ENCODE results near the gene ATP13A2.
"Not testable (repeated sequence)": the region's sequence is repeated elsewhere in the genome, so short reads cannot be mapped to it uniquely, and the experiment has no call there.

ATP13A2 gene

DNA sequence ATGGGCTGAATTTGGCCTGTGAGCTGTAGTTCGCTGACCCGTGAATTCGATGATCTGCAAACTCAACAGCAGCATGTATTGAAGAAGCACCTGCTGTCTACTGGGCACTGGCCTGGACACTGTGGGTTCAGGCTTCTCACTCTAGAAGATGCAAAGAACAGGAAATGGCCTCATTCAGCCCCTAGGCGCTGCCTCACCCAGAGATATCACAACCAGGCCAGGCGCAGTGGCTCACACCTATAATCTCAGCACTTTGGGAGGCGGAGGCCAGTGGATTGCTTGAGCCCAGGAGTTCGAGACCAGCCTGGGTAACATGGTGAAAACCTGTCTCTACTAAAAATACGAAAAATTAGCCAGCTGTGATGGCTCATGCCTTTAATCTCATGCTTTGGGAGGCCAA is 55.0 kb downstream of the ATP13A2 start:
- DNase-seq, result no peak

DNA sequence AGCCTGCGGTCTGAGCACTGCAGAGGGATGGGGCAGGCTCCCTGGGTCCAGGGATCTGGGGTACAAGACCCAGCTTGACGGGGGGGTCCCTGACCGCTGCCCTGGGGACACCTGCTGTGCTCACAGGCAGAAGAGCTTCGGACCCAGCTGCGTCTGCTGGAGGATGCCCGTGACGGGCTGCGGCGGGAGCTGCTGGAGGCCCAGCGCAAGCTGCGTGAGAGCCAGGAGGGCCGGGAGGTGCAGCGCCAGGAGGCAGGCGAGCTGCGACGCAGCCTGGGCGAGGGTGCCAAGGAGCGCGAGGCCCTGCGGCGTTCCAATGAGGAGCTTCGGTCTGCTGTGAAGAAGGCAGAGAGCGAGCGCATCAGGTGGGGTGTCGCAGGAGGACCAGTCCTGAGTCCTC is 56.5 kb downstream of the ATP13A2 start:
- DNase-seq, result no peak

DNA sequence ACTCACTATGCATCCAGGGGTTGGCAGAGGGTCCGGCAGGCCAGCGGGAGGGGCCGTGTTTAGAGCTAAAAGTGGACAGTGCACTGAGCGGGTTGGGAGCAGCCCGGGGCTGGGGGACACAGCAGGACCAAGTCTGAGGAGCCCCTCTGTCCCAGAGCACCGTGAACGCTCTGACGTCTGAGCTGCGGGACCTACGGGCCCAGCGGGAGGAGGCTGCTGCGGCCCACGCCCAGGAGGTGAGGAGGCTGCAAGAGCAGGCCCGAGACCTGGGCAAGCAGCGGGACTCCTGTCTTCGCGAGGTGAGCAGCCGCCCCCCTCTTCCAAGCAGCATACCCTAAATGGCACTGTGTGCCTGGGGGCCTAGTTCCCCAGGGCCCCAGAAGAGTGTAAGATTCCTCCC is 57.1 kb downstream of the ATP13A2 start:
- no peak for DNase-seq

DNA sequence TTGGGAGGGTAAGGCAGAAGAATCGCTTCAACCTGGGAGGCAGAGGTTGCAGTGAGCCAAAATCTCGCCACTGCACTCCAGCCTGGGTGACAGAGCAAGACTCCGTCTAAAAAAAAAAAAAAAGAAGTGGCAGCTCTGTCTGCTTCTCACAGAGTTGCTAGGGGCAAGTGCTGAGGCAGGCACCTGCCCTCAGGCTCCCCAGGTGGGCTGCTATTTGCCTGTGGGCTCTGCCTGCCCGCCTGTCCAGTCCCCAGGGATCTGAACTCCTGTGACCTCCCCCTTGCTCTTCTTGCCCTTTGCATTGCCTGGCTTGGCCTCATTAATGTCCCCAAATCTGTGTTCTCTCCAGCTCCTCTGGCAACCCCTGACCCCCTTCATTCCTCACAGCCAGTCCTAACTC is 59.4 kb downstream of the ATP13A2 start:
- DNase-seq, result not testable (repeated sequence)

DNA sequence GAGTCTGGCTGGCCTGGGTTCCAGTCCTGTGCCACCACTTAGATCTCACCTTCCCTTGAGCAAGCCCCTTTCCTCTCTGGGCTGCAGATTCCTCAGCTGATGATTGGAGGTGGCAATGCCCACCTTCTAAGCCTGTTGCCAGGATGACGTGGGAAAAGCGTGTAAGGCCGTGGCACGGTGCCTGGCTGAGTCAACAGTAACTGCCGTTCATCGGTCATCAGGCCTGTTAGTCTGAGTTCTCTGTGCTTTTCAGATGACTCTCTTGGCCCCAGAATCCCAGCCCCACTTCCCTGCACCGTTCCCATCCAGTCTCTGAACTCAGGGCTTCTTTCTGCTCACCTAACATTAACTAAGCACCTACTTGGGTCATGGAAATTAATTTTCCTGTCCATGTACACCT is 62.7 kb downstream of the ATP13A2 start:
- not testable (repeated sequence) for DNase-seq

DNA sequence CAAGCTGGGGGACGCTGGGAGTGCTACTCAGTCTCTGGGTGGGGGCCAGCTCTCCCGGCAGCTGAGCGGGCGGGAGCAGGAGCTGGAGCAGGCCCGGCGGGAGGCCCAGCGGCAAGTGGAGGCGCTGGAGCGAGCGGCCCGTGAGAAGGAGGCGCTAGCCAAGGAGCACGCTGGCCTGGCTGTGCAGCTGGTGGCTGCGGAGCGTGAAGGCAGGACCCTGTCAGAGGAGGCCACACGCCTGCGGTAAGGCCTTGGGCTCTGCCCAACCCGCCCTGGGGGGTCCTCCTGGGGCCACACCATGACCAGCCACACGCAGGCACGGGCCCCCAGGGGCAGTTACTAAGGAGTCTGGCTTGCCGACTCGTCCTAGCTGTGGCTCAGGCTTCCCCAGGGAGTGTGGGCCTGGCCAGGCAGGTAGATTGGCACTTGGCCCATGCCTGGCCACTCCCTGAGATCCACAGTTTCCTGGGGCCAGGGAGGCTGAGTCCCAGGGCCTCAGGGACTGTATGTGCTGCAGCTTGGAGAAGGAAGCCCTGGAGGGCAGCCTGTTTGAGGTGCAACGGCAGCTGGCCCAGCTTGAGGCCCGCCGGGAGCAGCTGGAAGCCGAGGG is 63.3 kb downstream of the ATP13A2 start:
- DNase-seq, result not testable (repeated sequence)

DNA sequence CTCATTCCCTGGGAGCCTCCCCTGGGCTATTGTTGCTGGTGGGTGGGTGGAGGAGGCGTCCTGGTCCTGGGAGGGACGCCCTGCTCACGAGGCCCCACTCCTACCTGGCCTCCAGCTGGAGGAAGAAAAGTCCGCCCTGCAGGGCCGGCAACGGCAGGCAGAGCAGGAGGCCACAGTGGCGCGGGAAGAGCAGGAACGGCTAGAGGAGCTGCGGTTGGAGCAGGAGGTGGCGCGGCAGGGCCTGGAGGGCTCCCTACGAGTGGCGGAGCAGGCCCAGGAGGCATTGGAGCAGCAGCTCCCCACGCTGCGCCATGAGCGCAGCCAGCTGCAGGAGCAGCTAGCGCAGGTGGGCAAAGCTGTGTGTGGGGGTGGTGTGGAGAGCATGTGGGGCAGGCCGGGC is 65.1 kb downstream of the ATP13A2 start:
- DNase-seq, result no peak

DNA sequence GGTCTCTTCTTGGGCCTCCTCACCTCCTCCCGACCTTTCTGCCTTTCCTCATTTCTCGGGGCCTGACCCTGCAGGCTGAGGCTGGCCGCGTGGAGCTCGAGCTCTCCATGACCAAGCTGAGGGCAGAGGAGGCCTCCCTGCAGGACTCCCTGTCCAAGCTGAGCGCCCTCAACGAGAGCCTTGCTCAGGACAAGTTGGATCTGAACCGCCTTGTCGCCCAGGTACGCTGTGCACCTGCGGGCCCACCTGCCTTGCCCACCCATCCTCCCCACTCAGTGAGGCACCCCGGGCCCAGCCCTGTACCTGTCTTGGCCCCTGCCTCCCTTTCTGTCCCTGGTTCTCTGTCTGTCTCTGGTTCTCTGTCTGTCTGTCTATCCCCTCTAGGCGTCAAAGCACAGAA is 65.5 kb downstream of the ATP13A2 start:
- DNase-seq, result not testable (repeated sequence)

DNA sequence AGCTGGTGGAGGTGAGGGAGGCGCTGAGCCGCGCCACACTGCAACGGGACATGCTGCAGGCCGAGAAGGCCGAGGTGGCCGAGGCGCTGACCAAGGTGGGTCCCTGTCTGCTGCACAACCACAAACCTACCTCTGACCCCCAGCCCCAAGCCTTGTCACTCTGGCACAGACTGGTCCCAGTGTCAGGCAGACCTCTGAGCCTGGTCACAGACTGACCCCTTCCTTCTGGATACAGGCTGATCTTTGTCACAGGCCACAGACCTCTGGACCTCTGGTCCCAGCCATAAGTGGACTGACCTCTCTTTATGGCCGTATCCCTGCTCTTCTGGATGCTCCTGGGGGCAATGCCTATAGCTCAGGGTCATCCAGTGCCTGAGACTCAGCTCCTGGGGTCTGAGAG is 66.2 kb downstream of the ATP13A2 start:
- not testable (repeated sequence) for DNase-seq

DNA sequence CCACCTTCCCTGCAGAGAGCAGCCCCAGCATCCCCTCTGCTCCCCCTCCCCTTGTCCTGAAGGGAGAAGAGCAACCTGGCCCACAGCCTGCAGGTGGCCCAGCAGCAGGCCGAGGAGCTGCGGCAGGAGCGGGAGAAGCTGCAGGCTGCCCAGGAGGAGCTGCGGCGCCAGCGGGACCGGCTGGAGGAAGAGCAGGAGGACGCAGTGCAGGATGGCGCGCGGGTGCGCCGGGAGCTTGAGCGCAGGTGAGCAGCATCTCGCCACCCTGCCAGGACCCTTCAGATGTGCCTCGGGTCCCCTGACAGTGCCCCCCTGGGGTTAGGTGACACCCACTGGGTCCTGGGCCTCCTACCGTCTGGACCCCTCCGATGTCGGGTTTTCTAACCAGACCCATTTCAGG is 67.7 kb downstream of the ATP13A2 start:
- no peak for DNase-seq

DNA sequence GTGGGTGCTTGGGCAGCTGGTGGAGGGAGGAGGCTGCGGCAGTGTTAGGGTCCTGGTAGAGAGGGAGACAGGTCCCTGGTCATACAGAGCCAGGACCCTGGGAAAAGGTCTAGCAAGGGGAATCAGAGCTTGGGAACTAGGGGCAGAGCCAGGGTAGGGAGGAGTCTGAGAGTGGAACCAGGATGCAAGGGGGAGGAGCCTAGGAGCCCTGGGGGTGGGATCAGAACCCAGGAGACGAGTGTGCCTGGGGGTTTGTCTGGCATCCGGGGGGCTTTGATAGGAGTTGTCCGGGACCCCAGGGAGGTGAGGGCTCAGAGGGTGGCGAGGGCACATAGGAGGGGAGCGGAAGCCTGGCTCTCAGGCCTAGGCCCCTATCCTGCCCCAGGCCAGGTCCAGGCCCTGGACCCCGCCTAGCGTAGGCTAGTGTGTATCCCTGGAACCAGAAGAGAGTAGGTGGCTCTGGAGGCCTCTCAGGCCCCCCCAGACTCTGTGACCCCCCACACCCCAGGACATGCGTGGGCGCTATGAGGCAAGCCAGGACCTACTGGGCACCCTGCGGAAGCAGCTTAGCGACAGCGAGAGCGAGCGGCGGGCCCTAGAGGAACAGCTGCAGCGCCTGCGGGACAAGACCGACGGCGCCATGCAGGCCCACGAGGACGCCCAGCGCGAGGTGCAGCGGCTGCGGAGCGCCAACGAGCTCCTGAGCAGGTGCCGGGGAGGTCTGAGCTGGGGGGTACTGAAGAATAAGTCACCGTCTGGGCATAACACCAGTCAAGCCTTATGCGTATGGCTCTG is 72.1 kb downstream of the ATP13A2 start:
- not testable (repeated sequence) for DNase-seq

DNA sequence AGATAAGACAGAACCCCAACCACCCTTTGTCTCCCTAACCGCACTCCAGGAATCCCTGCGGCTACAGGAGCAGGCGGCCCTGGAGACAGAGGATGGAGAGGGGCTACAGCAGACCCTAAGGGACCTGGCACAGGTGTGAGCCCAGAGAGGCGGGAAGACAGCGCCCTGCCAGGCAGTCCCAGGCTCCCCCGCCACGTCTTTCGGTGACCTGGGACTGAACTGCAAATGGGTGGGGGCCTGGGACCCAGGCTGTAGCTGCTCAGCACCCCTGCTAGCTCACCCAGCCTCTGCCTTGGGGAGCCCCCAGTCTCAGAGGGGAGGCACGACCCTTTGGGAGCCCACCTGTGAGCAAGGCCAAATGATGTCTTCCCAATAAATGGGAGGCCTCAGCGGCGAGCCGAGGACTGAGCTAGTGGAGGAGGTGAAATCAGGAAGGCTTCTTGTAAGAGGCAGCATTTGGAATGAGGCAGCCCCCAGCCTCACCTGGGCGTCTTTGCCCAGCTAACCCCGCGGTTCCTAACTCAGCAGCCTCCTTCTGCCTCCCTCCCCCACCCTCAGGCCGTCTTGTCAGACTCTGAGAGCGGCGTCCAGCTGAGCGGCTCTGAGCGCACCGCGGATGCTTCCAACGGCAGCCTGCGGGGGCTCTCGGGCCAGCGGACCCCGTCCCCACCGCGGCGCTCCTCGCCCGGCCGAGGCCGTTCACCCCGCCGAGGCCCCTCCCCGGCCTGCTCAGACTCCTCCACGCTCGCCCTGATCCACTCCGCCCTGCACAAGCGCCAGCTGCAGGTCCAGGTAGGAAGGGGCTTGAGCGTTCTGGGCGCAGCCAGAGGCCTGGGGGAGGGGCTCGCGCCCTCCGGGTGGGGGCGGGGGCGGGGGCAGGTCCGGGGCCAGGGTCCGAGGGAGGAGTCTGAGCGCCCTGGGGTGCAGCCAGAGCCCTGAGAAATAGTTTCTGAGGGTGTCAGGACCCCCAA is 73.1 kb downstream of the ATP13A2 start:
- no peak for DNase-seq

DNA sequence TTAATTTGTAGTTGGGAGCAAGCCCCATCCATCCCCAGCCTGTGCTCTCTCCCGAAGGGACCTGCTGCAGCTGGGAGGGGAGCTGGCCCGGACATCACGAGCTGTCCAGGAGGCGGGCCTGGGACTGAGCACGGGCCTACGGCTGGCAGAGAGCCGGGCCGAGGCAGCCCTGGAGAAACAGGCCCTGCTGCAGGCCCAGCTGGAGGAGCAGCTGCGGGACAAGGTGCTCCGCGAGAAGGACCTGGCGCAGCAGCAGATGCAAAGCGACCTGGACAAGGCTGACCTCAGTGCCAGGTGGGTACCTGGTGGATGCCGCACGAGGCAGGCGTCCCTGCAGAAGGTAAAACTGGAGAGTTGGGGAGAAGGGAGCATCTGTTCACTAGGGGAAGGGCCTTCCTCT is 75.1 kb downstream of the ATP13A2 start:
- DNase-seq, result not testable (repeated sequence)
